SU-DHL-6 (cell line): ENCODE measurements around the gene MUC20.

ENCODE experiments used
- H2AFZ ChIP-seq: fragments of 200-600 bp; sonication (generic); 2 replicates; pipeline ENCODE4 v1.6.1; 2014; ENCODE audit warnings: low read depth, mild to moderate bottlenecking, moderate library complexity, mixed read lengths, antibody characterized with exemption, low read length; ENCODE audit not compliant: severe bottlenecking
- H3F3A ChIP-seq: fragments of 200-600 bp; shearing (Covaris generic); 2 replicates; pipeline ENCODE4 v1.6.0; 2016; ENCODE audit warnings: antibody characterized with exemption, mild to moderate bottlenecking; ENCODE audit not compliant: insufficient read depth
- H3K27ac ChIP-seq: fragments of 200-600 bp; sonication (generic); 2 replicates; pipeline ENCODE4 v1.5.1; 2016; ENCODE audit warnings: low read depth, mild to moderate bottlenecking, low read length, moderate library complexity, mixed read lengths
- H3K27me3 ChIP-seq: fragments of 200-600 bp; sonication (generic), shearing (Covaris generic); 2 replicates; pipeline ENCODE4 v1.6.0; 2014; ENCODE audit warnings: mild to moderate bottlenecking, low read length
- H3K36me3 ChIP-seq: fragments of 200-600 bp; sonication (generic); 2 replicates; pipeline ENCODE4 v1.6.1; 2014; ENCODE audit warnings: mild to moderate bottlenecking, low read length, mixed read lengths
- H3K4me2 ChIP-seq: fragments of 300-600, 200-600 bp; shearing (Covaris generic), sonication (generic); 2 replicates; pipeline ENCODE4 v1.6.0; 2014; ENCODE audit warnings: low read length, low read depth, mild to moderate bottlenecking; ENCODE audit not compliant: poor library complexity, severe bottlenecking
- H3K4me3 ChIP-seq: fragments of 200-600 bp; sonication (generic); 2 replicates; pipeline ENCODE4 v1.5.1; 2014; ENCODE audit warnings: antibody characterized with exemption, low read length, mild to moderate bottlenecking, mixed read lengths; ENCODE audit not compliant: insufficient read depth, poor library complexity, severe bottlenecking
- H3K79me2 ChIP-seq: fragments of 200-600 bp; sonication (generic); 2 replicates; pipeline ENCODE4 v1.6.1; 2014; ENCODE audit warnings: mild to moderate bottlenecking, low read length, moderate library complexity; ENCODE audit not compliant: insufficient read depth
- H3K9ac ChIP-seq: fragments of 200-600 bp; sonication (generic); 2 replicates; pipeline ENCODE4 v1.7.0; 2014; ENCODE audit warnings: mild to moderate bottlenecking, low read length
- H3K9me2 ChIP-seq: fragments of 200-600 bp; sonication (generic); replicated peaks from 2 replicates; pipeline ENCODE4 v1.6.1; 2014; ENCODE audit warnings: low read length; ENCODE audit not compliant: insufficient read depth
- H3K9me3 ChIP-seq: fragments of 200-600 bp; sonication (generic); 2 replicates; pipeline ENCODE4 v1.6.1; 2014; ENCODE audit warnings: low read length, mixed read lengths; ENCODE audit not compliant: insufficient read depth
- H4K20me1 ChIP-seq: fragments of 200-600 bp; sonication (generic); 2 replicates; pipeline ENCODE4 v1.6.1; 2014; ENCODE audit warnings: low read depth, mild to moderate bottlenecking, antibody characterized with exemption, low read length, moderate library complexity, mixed read lengths
- CTCF ChIP-seq: fragments of 200-600 bp; sonication (generic); IDR thresholded peaks from one replicate; pipeline ENCODE4 v1.5.1; 2017; ENCODE audit warnings: antibody characterized with exemption, mild to moderate bottlenecking, low read length, moderate library complexity; ENCODE audit not compliant: insufficient read depth, poor library complexity, severe bottlenecking
- EZH2phosphoT487 ChIP-seq: fragments of 200-600 bp; sonication (generic), shearing (Covaris generic); conservative IDR thresholded peaks from 2 replicates; pipeline ENCODE4 v1.6.1; 2018; ENCODE audit warnings: mild to moderate bottlenecking, antibody characterized with exemption, low read length, moderate library complexity, mixed read lengths

The MUC20 gene

GRCh38 chr3:195739561-195740111, 18.9 kb downstream of the MUC20 start:
- H3K4me2 ChIP-seq: no peak overlapping the region
- no peak overlapping the region for H2AFZ ChIP-seq
- no peak overlapping the region for H3K27ac ChIP-seq
- H3K27me3 ChIP-seq: no peaks in the 10 kb centered on the region
- TF ChIP-seq CTCF: no peak
- TF ChIP-seq EZH2phosphoT487: no peak
- no peaks in the 10 kb centered on the region for H3K79me2 ChIP-seq
- no peaks in the 10 kb centered on the region for H4K20me1 ChIP-seq
- H3K9me2 ChIP-seq: no peaks in the 10 kb centered on the region
- H3K36me3 ChIP-seq: no peaks in the 10 kb centered on the region
- H3K4me3 ChIP-seq: no peak overlapping the region
- H3K9me3 ChIP-seq: no peaks in the 10 kb centered on the region
- H3F3A ChIP-seq: no peaks in the 10 kb centered on the region
- H3K9ac ChIP-seq: no peak overlapping the region

GRCh38 chr3:195744437-195744836, 23.7 kb downstream of the MUC20 start:
- Histone ChIP-seq H3K36me3 (no peaks in the 10 kb centered on the region), H2AFZ (no peak overlapping the region), H3K79me2 (no peaks in the 10 kb centered on the region), H3K4me3 (no peak overlapping the region), H4K20me1 (no peaks in the 10 kb centered on the region), H3K9ac (no peak overlapping the region), H3K27me3 (no peaks in the 10 kb centered on the region), H3F3A (no peaks in the 10 kb centered on the region), H3K27ac (no peak overlapping the region), H3K4me2 (no peak overlapping the region), H3K9me2 (no peaks in the 10 kb centered on the region), H3K9me3 (no peaks in the 10 kb centered on the region)
- TF ChIP-seq EZH2phosphoT487 (no peak), CTCF (no peak)

GRCh38 chr3:195746346-195746745, 25.6 kb downstream of the MUC20 start:
- no peak overlapping the region for H3K27ac ChIP-seq
- no peaks in the 10 kb centered on the region for H3K9me2 ChIP-seq
- no peaks in the 10 kb centered on the region for H3F3A ChIP-seq
- no peak overlapping the region for H3K4me2 ChIP-seq
- H3K9me3 ChIP-seq: no peaks in the 10 kb centered on the region
- H3K27me3 ChIP-seq: no peaks in the 10 kb centered on the region
- no peak overlapping the region for H3K4me3 ChIP-seq
- no peaks in the 10 kb centered on the region for H3K36me3 ChIP-seq
- H2AFZ ChIP-seq: no peak overlapping the region
- no peaks in the 10 kb centered on the region for H4K20me1 ChIP-seq
- H3K79me2 ChIP-seq: no peaks in the 10 kb centered on the region
- TF ChIP-seq CTCF: no peak
- TF ChIP-seq EZH2phosphoT487: no peak
- H3K9ac ChIP-seq: no peak overlapping the region
